Measurements from ENCODE around the gene ASTN1. TPM values are rescaled to one million over a fixed set of nuclear protein-coding genes. Genes with fewer than 3 reads are reported as not detected.

ASTN1 gene
- total RNA-seq, 1 donor, result not detected

- Histone ChIP-seq H2AFZ (ENCODE audit: low read length) (no peak overlapping the region), H4K20me1 (ENCODE audit: insufficient read depth, low read length) (no peaks in the 10 kb centered on the region), H3K4me1 (ENCODE audit: insufficient read depth, low read length) (no peaks in the 10 kb centered on the region), H3K4me3 (ENCODE audit: insufficient read depth, low read length) (no peak overlapping the region), H3K36me3 (ENCODE audit: insufficient read depth, low read length) (no peaks in the 10 kb centered on the region), H3K9me3 (ENCODE audit: low read depth, low read length) (no peaks in the 10 kb centered on the region), H3K79me2 (ENCODE audit: insufficient read depth, low read length) (no peaks in the 10 kb centered on the region), H3K27ac (ENCODE audit: low read depth, low read length) (no peak overlapping the region), H3K27me3 (ENCODE audit: insufficient read depth, low read length) (no peaks in the 10 kb centered on the region), H3K4me2 (ENCODE audit: insufficient read depth, low read length) (no peak overlapping the region)
- no peak for DNase-seq (ENCODE audit: insufficient read length, low spot score, missing footprints)
- no peak for TF ChIP-seq CTCF (IDR thresholded peaks at IDR 0.05; ENCODE audit: extremely low read depth, low read depth, low read length)
Observed at GRCh38 chr1:177044390-177044789, 120.1 kb downstream of the ASTN1 start.

DNA sequence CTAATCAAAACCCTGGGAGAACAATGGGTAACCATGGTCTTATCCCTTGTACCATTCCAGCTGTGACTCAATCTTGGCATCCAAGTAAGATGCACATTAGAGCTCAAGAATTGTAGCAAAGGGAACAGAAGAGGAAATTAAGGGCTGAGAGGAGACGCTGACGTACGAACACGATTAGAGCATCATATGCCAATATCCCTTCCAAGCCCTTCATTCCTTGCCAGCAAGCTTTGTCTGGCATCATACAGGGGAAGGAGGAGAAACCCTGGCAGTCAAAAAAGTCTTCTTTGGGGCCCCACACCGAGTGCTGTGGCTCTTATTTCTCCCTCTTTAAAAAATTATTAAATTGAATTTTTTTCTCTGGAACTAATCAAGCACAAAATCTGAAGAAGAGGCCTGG lies 120.9 kb downstream of the ASTN1 start:
- no peaks in the 10 kb centered on the region for H3K27me3 ChIP-seq (ENCODE audit: insufficient read depth, low read length)
- no peaks in the 10 kb centered on the region for H3K9me3 ChIP-seq (ENCODE audit: low read depth, low read length)
- no peak overlapping the region for H3K27ac ChIP-seq (ENCODE audit: low read depth, low read length)
- H3K4me1 ChIP-seq (ENCODE audit: insufficient read depth, low read length), result no peaks in the 10 kb centered on the region
- DNase-seq (ENCODE audit: insufficient read length, low spot score, missing footprints), result no peak
- H4K20me1 ChIP-seq (ENCODE audit: insufficient read depth, low read length), result no peaks in the 10 kb centered on the region
- no peak overlapping the region for H3K4me2 ChIP-seq (ENCODE audit: insufficient read depth, low read length)
- H3K4me3 ChIP-seq (ENCODE audit: insufficient read depth, low read length), result no peak overlapping the region
- H3K79me2 ChIP-seq (ENCODE audit: insufficient read depth, low read length), result no peaks in the 10 kb centered on the region
- no peak for TF ChIP-seq CTCF (IDR thresholded peaks at IDR 0.05; ENCODE audit: extremely low read depth, low read depth, low read length)
- no peak overlapping the region for H2AFZ ChIP-seq (ENCODE audit: low read length)
- H3K36me3 ChIP-seq (ENCODE audit: insufficient read depth, low read length), result no peaks in the 10 kb centered on the region

- Histone ChIP-seq H3K4me3 (ENCODE audit: insufficient read depth, low read length) (no peak overlapping the region), H3K79me2 (ENCODE audit: insufficient read depth, low read length) (no peaks in the 10 kb centered on the region), H4K20me1 (ENCODE audit: insufficient read depth, low read length) (no peaks in the 10 kb centered on the region), H3K27me3 (ENCODE audit: insufficient read depth, low read length) (no peaks in the 10 kb centered on the region), H2AFZ (ENCODE audit: low read length) (no peak overlapping the region), H3K9me3 (ENCODE audit: low read depth, low read length) (no peaks in the 10 kb centered on the region), H3K27ac (ENCODE audit: low read depth, low read length) (no peak overlapping the region), H3K4me2 (ENCODE audit: insufficient read depth, low read length) (no peak overlapping the region), H3K36me3 (ENCODE audit: insufficient read depth, low read length) (no peaks in the 10 kb centered on the region), H3K4me1 (ENCODE audit: insufficient read depth, low read length) (no peaks in the 10 kb centered on the region)
- no peak for DNase-seq (ENCODE audit: insufficient read length, low spot score, missing footprints)
- TF ChIP-seq CTCF (IDR thresholded peaks at IDR 0.05; ENCODE audit: extremely low read depth, low read depth, low read length), result no peak
Observed at GRCh38 chr1:177035586-177035985, 128.9 kb downstream of the ASTN1 start.

GRCh38 chr1:177033628-177034027 lies 130.9 kb downstream of the ASTN1 start:
- no peaks in the 10 kb centered on the region for H4K20me1 ChIP-seq (ENCODE audit: insufficient read depth, low read length)
- H3K36me3 ChIP-seq (ENCODE audit: insufficient read depth, low read length), result no peaks in the 10 kb centered on the region
- no peak for TF ChIP-seq CTCF (IDR thresholded peaks at IDR 0.05; ENCODE audit: extremely low read depth, low read depth, low read length)
- H3K4me3 ChIP-seq (ENCODE audit: insufficient read depth, low read length), result no peak overlapping the region
- H3K4me2 ChIP-seq (ENCODE audit: insufficient read depth, low read length), result no peak overlapping the region
- H2AFZ ChIP-seq (ENCODE audit: low read length), result no peak overlapping the region
- no peak overlapping the region for H3K27ac ChIP-seq (ENCODE audit: low read depth, low read length)
- no peaks in the 10 kb centered on the region for H3K4me1 ChIP-seq (ENCODE audit: insufficient read depth, low read length)
- H3K9me3 ChIP-seq (ENCODE audit: low read depth, low read length), result no peaks in the 10 kb centered on the region
- H3K79me2 ChIP-seq (ENCODE audit: insufficient read depth, low read length), result no peaks in the 10 kb centered on the region
- no peak for DNase-seq (ENCODE audit: insufficient read length, low spot score, missing footprints)
- H3K27me3 ChIP-seq (ENCODE audit: insufficient read depth, low read length), result no peaks in the 10 kb centered on the region

All from osteoblast (primary cell).